Thyroid gland (tissue), 4 donors: ENCODE results near the gene UTS2R.

Experiments
- POLR2A ChIP-seq, 2 donors: fragments of 450-650 bp; IDR thresholded peaks; one replicate each; pipeline ENCODE4 v1.6.1; 2017; ENCODE audit warnings: antibody characterized with exemption in 2 of 2, mild to moderate bottlenecking in 2 of 2, moderate library complexity in 1 of 2
- TF ChIP-seq, protein P1 (sequence below), 6 experiments: fragments of 200-600 bp in 3 of 6; fragments of 450-650 bp in 3 of 6; sonication (generic) in 3 of 6; IDR thresholded peaks; one replicate each; pipeline ENCODE4 v1.5.1; 2016 to 2019; ENCODE audit warnings: antibody characterized with exemption in 6 of 6, mild to moderate bottlenecking in 2 of 6, inconsistent platforms in 1 of 6, moderate library complexity in 1 of 6

GRCh38 chr17:82367724-82368524, 3.6 kb upstream of the UTS2R start:
- TF ChIP-seq, protein P1, sequence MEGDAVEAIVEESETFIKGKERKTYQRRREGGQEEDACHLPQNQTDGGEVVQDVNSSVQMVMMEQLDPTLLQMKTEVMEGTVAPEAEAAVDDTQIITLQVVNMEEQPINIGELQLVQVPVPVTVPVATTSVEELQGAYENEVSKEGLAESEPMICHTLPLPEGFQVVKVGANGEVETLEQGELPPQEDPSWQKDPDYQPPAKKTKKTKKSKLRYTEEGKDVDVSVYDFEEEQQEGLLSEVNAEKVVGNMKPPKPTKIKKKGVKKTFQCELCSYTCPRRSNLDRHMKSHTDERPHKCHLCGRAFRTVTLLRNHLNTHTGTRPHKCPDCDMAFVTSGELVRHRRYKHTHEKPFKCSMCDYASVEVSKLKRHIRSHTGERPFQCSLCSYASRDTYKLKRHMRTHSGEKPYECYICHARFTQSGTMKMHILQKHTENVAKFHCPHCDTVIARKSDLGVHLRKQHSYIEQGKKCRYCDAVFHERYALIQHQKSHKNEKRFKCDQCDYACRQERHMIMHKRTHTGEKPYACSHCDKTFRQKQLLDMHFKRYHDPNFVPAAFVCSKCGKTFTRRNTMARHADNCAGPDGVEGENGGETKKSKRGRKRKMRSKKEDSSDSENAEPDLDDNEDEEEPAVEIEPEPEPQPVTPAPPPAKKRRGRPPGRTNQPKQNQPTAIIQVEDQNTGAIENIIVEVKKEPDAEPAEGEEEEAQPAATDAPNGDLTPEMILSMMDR (IDR thresholded peaks at IDR 0.05) = no peak
- TF ChIP-seq POLR2A (IDR thresholded peaks at IDR 0.05) = no peak
